Heart right ventricle (tissue), 16 donors: ENCODE results near the gene ALMS1. TPM values are rescaled to one million over a fixed set of nuclear protein-coding genes. Genes with fewer than 3 reads are reported as not detected.
"Not testable (repeated sequence)": the region's sequence is repeated elsewhere in the genome, so short reads cannot be mapped to it uniquely, and the experiment has no call there.

Experiments used
- ATAC-seq, 8 donors: fragments of 200-7000 bp; cut with Tn5 transposase; one replicate each; pipeline ENCODE4 v1.9.1; 2020; ENCODE audit warnings: mild to moderate bottlenecking in 8 of 8, moderate library complexity in 8 of 8, moderate number of reproducible peaks in 1 of 8
- DNase-seq, 2 donors: peaks; one replicate each; pipeline ENCODE4 v3.0.0-alpha.2; 2020
- H3K27ac ChIP-seq, 10 donors: fragments of 200-600 bp; sonication (generic) in 2 of 10; one replicate each; pipeline versions ENCODE4 v1.5.0 to v1.8.0; 2020 to 2022; ENCODE audit warnings: mild to moderate bottlenecking in 3 of 10
- H3K27me3 ChIP-seq, 7 donors: fragments of 200-600 bp; one replicate each; pipeline ENCODE4 v1.8.0; 2021 to 2022; ENCODE audit warnings: mild to moderate bottlenecking in 2 of 7
- H3K36me3 ChIP-seq, 9 donors: fragments of 200-600 bp; sonication (generic) in 1 of 9; one replicate each; pipeline versions ENCODE4 v1.5.0 to v1.8.0; 2020 to 2022; ENCODE audit warnings: mild to moderate bottlenecking in 2 of 9
- H3K4me1 ChIP-seq, 9 donors: fragments of 200-600 bp; sonication (generic) in 1 of 9; one replicate each; pipeline versions ENCODE4 v1.5.0 to v1.8.0; 2020 to 2022; ENCODE audit warnings: mild to moderate bottlenecking in 4 of 9
- H3K4me3 ChIP-seq, 10 donors: fragments of 200-600 bp; sonication (generic) in 2 of 10; one replicate each; pipeline versions ENCODE4 v1.5.0 to v1.8.0; 2020 to 2022; ENCODE audit warnings: mild to moderate bottlenecking in 7 of 10, moderate library complexity in 2 of 10
- H3K9me3 ChIP-seq, 11 donors: fragments of 200-600 bp in 10 of 11; sonication (generic) in 2 of 11; one replicate each; pipeline versions ENCODE4 v1.5.0 to v1.8.0; 2013 to 2022; ENCODE audit warnings: mild to moderate bottlenecking in 2 of 11, control low read depth in 1 of 11, moderate library complexity in 1 of 11
- CTCF ChIP-seq, 9 donors: fragments of 200-600 bp; sonication (generic) in 2 of 9; IDR thresholded peaks; one replicate each; pipeline versions ENCODE4 v1.5.0 to v1.8.0; 2021 to 2022; ENCODE audit warnings: antibody characterized with exemption in 9 of 9, mild to moderate bottlenecking in 5 of 9, moderate library complexity in 1 of 9
- WGBS, 2 donors: extraction: QIAGEN DNeasy Blood & Tissue Kit; methylation state at CpG; one replicate each; pipeline ENCODE4 v1.1.7; 2013; ENCODE audit warnings: inconsistent platforms in 1 of 2; 5-methylcytosine and 5-hydroxymethylcytosine counted together
- intact Hi-C, 10 donors: fragments of 100-400 bp; cut with DNase I; formaldehyde crosslinking; loops; one replicate each; pipeline versions ENCODE4 v1.11.1 to v1.14.2; 2022
- polyA plus RNA-seq, 2 donors: library from polyadenylated mRNA; stranded (reverse); fragments of 200-250 nt; gene quantifications; one replicate each; pipeline ENCODE4 v1.2.3, GENCODE V29; 2013
- total RNA-seq, 10 donors: library from RNA; stranded (reverse); fragmentation: NEBNext Ultra II Directional in 3 of 10; extraction: Animal tissue kit (Norgen Biotek cat#: 25700) in 3 of 10; gene quantifications; one replicate each; pipeline versions ENCODE4 v1.2.1 to v1.2.4, GENCODE V29; 2021 to 2023
- donor health status: Arrhythmogenic right ventricular cardiomyopathy.
- donor health status: ischemic (EF 13 %, LVEDD 7.1; RV severe dilation, severe dysfunction).
- donor health status: healthy with polysubstance abuse.
- donor health status: DM: no; HTN: yes; CAD: no.
- donor health status: DM: no; HTN: no; CAD: no.
- donor health status: ischemic (EF 25% LVEDD 6.9; RV normal size, moderate dysfunction).
- donor health status: ischemic (EF 25% LVEDD 5.7; RV mildly dilated, moderate dysfunction).
- donor health status: healthy.
- donor health status: DM: yes; HTN: yes; CAD: no.
- donor health status: Ischemic cardiomyopathy.
- donor health status: ischemic (EF 35%, LVEDD 5.7; RV mildly dilated, moderate dysfunction).
- donor health status: nonischemic (EF 11% LVEDD 7.7; RV severe dilation, severe dysfunction).
- donor health status: DM: yes; HTN: yes; CAD: no.
- donor health status: PGD.
- donor health status: ischemic (EF 29% LVEDD 5.4; RV normal size, mild dysfunction).
- donor health status: nonischemic (EF 23%, LVEDD 6.1; RV moderate dilation, normal function).

Gene ALMS1
- total and polyA plus RNA-seq, 12 donors: 3.8 to 16.9 (median 9.7) TPM

GRCh38 chr2:73532381-73532780, 146.7 kb downstream of the ALMS1 start:
- Histone ChIP-seq H3K36me3 (peaks cover 0 to 89% (median 38%) of the 10 kb centered on the region in 9 donors), H3K4me1 (no peaks in the 10 kb centered on the region), H3K4me3 (no peak overlapping the region), H3K27ac (no peak overlapping the region), H3K27me3 (no peaks in the 10 kb centered on the region), H3K9me3 (peaks cover 0 to 29% (median 13%) of the 10 kb centered on the region in 11 donors)
- DNase-seq (no peak), ATAC-seq (no peak)
- TF ChIP-seq CTCF (IDR thresholded peaks at IDR 0.05): no peak
- intact Hi-C loops: no loop called here
- whole genome bisulfite sequencing, 2 donors: 95 to 100% methylated on average over 1 of the region's 1 CpG

- ATAC-seq: no peak
- TF ChIP-seq CTCF (IDR thresholded peaks at IDR 0.05): no peak
- peaks cover 0 to 72% (median 44%) of the 10 kb centered on the region in 9 donors for H3K36me3 ChIP-seq
- peaks cover 0 to 17% (median 3%) of the 10 kb centered on the region in 11 donors for H3K9me3 ChIP-seq
- no peaks in the 10 kb centered on the region for H3K4me1 ChIP-seq
- H3K27ac ChIP-seq: no peak overlapping the region
- WGBS, 2 donors: 86 to 92% methylated on average over 6 of the region's 6 CpGs
- intact Hi-C loops: no loop called here
- no peak overlapping the region for H3K4me3 ChIP-seq
- H3K27me3 ChIP-seq: no peaks in the 10 kb centered on the region
- DNase-seq: no peak
Observed at GRCh38 chr2:73536133-73536840, 150.7 kb downstream of the ALMS1 start.

GRCh38 chr2:73560875-73561274, 175.2 kb downstream of the ALMS1 start:
- DNase-seq, intact Hi-C loops, H3K4me3 ChIP-seq, H3K4me1 ChIP-seq, ATAC-seq, H3K9me3 ChIP-seq, H3K27ac ChIP-seq, H3K27me3 ChIP-seq: not testable (repeated sequence)
- 66 to 74% methylated on average over 5 of the region's 5 CpGs for WGBS, 2 donors
- peaks cover 0 to 56% (median 2%) of the 10 kb centered on the region in 9 donors for H3K36me3 ChIP-seq

- Histone ChIP-seq H3K27me3 (no peaks in the 10 kb centered on the region), H3K9me3 (no peaks in the 10 kb centered on the region), H3K4me1 (no peaks in the 10 kb centered on the region), H3K36me3 (peaks cover 0 to 57% (median 2%) of the 10 kb centered on the region in 9 donors), H3K4me3 (no peak overlapping the region), H3K27ac (no peak overlapping the region)
- TF ChIP-seq CTCF (IDR thresholded peaks at IDR 0.05): no peak
- no peak for DNase-seq
- no peak for ATAC-seq
- intact Hi-C loops: no loop called here
Observed at GRCh38 chr2:73561422-73561821, 175.8 kb downstream of the ALMS1 start.

- no peaks in the 10 kb centered on the region for H3K9me3 ChIP-seq
- no peak for ATAC-seq
- H3K4me3 ChIP-seq: no peak overlapping the region
- H3K27me3 ChIP-seq: no peaks in the 10 kb centered on the region
- no peaks in the 10 kb centered on the region for H3K4me1 ChIP-seq
- WGBS, 2 donors: 97 to 98% methylated on average over 1 of the region's 1 CpG
- intact Hi-C loops: no loop called here
- no peak overlapping the region for H3K27ac ChIP-seq
- no peak for DNase-seq
- H3K36me3 ChIP-seq: peaks cover 0 to 30% (median 0%) of the 10 kb centered on the region in 9 donors
- TF ChIP-seq CTCF (IDR thresholded peaks at IDR 0.05): no peak
Observed at GRCh38 chr2:73564986-73565385, 179.3 kb downstream of the ALMS1 start.
